CD4-positive, alpha-beta T cell treated with Interleukin-15 for 1 hour (primary cell): Measurements from ENCODE around the gene RPL7L1.
"Not testable (repeated sequence)": the region's sequence is repeated elsewhere in the genome, so short reads cannot be mapped to it uniquely, and the experiment has no call there.

Experiments
- DNase-seq: peaks from one replicate; pipeline ENCODE4 v3.0.0-alpha.2; 2020

The RPL7L1 gene

DNA sequence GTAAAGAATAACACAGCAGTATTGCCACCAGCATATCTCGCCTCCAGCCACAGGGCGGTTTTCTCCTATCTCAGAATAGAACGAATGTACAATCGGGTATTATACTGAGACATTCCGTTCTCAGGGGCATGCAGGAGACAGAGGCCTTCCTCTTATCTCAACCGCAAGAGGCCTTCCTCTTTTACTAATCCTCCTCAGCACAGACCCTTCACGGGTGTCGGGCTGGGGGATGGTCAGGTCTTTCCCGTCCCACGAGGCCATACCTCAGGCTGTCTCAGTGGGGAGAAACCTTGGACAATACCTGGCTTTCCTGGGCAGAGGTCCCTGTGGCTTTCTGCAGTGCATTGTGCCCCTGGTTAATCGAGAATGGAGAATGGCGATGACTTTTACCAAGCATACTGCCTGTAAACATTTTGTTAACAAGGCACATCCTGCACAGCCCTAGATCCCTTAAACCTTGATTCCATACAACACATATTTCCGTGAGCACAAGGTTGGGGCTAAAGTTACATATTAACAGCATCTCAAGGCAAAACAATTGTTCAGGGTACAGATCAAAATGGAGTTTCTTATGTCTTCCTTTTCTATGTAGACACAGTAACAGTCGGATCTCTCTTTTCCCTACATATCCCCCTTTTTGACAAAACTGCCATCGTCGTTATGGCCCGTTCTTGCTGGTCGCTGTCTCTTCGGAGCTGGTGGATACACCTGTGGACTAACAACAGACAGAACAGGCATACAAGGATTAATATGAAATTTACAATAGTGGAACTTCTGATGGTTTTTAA, 14.8 kb downstream of the RPL7L1 start:
- DNase-seq = peak; percentile 27

DNA sequence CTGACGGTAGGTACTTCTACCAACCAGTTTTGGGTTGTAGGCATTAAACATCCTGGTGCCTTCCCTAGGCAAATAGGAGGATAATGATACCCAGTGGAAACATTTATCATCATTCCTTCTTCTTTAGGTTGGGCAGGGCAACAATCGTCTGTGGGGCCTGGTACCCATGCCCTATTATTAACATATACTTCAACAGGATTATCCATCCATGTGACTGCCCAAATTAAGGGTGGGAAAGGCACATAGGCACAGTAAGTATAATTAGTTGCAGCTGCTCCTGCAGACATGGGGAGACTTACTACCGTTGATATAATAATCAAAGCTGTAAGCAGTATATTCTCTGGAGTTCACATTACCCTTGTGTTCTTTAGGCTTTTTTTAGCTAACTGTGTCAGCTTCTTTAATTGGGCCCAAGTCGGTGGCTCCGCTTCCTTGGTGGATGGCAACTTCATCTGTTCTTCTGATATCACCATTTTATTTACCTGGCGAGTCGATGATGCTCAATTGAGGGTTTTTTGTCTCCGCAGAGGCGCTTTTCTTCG, 16.8 kb downstream of the RPL7L1 start:
- no peak for DNase-seq

DNA sequence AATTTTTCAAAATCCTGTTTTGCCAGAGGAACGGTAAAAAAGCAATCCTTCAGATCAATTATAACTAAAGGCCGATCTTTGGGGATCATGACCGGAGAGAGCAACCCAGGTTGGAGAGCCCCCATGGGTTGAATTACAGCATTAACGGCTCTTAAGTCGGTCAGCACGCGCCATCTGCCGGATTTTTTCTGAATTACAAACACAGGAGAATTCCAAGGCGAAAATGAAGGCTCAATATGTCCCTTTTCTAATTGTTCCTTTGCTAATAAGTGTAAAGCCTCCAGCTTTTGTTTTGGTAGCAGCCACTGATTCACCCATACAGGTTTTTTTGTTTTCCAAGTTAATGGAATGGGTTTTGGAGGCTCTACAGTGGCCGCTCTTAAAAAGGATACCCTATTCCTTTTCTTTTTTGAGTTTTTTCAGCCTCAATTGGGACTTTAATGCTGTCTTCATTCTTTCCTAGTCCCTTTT, 19.5 kb downstream of the RPL7L1 start:
- peak; percentile 66 for DNase-seq

DNA sequence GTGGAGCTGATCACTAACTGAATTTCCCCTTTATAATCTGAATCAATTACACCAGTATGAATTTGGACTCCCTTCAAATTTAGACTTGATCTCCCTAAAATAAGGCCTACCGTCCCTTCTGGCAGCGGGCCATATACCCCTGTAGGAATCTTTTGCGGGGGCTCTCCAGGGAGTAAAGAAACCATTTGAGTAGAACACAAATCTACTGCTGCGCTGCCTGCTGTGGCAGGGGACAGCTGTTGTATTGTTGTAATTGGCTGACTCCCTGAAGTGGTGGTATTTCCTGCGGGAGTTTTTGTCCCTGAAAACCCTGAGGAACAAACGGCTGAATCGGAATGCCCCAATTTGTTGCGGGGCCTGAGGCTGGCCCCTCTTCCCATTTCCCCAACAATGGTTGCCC, 20.5 kb downstream of the RPL7L1 start:
- no peak for DNase-seq

DNA sequence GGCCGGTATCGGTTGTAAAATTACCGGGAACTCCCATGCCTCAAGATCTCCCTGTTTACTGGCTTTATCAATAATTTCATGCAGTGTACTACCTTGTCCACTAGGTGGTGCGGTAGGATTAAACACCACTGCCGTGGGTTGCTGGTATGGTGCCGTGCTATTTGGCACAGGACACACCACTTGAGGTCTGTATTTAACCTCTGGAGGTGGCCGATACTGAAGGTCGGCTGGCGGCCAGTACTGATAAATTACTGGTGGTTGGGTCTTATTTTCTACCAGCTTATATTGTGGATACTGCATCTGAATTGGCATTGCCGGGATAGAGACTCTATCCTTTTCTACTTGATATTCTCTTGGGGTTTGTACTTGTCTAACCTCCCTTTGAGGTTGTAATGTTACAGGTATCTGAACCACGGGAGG, 22.1 kb downstream of the RPL7L1 start:
- peak; percentile 74 for DNase-seq

DNA sequence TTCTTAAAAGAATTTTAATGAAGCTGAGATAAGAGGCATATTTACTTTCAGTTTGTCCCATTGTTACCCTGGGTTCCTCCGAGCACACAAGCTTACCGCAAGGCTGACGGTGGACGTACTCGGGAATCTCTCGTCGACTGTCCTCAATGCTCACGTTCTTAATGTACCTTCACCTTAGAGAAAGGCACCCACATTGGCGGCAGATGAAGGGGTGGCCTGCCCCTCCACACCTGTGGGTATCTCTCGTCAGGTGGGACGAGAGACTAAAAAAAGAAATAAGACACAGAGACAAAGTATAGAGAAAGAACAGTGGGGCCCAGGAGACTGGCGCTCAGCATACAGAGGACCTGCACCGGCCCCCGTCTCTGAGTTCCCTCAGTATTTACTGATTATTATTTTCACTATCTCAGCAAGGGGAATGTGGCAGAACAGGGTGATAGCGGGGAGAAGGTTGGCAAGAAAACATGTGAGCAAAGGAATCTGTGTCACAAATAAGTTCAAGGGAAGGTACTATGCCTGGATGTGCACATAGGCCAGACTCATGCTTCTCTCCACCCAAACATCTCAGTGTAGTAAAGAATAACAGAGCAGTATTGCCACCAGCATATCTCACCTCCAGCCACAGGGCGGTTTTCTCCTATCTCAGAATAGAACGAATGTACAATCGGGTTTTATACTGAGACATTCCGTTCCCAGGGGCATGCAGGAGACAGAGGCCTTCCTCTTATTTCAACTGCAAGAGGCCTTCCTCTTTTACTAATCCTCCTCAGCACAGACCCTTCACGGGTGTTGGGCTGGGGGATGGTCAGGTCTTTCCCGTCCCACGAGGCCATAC, 23.2 kb downstream of the RPL7L1 start:
- DNase-seq = not testable (repeated sequence)

DNA sequence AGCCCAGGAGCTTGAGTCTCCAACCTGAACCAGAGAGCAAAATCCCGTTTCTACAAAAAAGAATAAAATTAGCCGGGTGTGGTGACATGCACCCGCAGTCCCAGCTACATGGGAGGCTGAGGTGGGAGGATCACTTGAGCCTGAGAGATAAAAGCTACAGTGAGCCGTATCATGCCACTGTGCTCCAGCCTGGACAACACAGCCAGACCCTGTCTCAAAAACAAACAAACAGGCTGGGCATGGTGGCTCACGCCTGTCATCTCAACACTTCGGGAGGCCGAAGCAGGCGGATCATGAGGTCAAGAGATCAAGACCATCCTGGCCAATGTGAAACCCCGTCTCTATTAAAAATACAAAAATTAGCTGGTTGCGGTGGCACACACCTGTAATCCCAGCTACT, 25.1 kb downstream of the RPL7L1 start:
- no peak for DNase-seq

DNA sequence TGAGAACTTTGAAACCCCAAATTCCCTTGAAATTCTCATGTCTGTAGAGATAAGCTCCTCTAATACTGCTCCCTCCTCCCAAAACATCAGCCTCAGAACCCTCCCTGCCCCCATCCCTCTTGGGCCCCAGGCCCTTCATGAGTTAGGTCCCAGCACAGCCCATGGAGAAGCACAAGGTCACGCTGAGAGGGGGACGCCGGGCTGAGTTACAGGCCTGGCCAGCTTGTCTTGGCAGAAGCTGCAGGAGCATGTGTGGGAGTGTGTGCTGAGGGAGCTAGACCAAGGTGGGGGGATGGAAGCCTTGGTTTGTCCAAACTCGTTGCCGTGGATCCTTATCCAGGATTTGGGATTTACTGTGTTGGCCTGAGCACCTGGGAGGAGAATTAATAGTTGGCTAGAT, 27.9 kb downstream of the RPL7L1 start:
- no peak for DNase-seq

DNA sequence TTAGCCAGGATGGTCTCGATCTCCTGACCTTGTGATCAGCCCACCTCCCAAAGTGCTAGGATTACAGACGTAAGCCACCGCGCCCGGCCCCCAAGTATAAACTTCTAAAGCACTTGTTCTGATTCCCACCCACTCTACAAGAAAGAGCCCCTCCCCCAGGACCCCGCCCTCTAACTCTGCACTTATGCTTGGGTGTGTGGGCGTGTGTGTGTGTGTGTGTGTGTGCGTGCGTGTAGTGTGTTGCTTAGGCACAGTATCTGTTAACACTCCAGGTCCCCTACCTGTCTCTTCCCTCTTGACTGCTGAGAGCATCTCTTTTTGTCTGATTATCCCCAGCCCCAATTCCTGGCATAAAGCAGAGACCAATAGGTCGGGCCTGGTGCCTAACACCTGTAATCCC, 30.4 kb downstream of the RPL7L1 start:
- no peak for DNase-seq

DNA sequence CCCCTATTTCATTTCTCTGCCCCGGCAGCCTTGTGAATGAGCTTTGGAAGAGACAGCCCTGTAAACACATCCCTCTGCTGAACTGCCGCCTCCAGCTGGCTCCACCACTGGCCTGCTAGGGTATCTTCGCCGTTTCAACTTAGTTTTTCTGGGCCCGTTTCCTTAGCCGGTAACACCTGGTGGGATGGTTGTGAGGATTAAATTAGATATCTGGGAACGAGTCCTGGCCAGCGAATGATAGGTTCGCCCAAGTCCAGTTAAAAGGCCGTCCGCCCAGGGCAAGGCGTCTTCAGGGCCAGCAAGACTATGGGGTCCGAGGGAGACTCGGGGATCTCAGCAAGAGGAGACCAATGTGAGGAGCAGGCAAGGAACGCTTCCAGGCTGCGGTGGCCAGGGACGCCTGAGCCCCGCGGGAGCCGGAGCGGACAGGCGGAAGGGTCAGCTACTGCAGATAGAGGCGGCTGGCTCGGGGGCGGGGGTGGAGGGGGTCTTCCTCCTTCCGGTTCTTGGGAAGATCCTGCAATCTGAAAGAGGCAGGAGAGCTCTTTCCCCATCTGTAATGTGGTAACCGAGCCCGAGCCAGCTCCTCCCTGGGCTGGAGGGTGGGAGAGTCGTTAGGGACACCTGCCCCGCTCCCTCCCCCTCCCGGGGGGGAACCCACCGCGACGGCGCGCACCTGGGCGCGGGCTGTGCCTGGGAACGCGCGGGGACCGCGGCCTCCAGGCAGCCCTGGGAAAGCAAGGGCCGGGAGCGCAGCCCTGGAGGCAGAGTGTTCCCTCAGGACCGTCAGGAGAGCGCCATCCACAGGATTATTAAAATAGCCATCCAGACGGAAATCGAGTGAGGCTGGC, 32.0 kb downstream of the RPL7L1 start:
- no peak for DNase-seq

DNA sequence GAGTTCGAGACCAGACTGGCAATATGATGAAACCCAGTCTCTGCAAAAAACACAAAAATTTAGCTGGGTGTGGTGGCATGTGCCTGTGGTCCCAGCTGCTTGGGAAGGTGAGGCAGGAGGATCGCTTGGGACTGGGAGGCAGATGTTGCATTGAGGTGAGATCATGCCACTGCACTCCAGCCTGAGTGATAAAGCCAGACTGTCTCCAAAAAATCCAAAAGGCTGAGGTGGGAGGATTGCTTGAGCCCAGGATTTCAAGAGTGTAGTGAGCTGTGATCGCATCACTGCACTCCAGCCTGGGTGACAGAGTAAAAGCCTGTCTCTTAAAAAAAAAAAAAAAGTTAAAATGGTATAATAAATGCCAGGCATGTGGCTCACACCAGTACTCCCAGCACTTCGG, 35.1 kb downstream of the RPL7L1 start:
- DNase-seq = no peak

DNA sequence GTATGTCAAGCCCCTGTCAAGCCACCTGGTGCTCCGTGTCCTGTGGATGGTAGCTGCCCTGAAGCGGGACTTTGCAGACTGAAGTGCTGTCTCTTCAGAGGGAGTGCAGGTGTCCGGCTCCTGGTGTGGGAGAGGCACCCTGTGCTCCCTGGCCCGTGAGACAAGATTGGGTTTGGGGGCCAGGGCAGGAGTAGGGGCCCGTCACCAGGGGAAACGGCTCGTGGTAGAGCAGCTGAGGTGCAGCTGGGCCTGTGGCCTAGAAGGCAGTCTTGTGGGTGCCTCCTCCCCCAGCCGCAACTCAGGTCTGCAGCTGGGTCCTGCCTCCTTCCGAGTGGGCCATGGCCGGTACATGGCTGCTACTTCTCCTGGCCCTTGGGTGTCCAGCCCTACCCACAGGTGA, 36.3 kb downstream of the RPL7L1 start, which contains the start of gene PTCRA:
TSS of gene PTCRA (plus strand) at position 322 of the 400 bp plus-strand sequence. CDS start at position 339, 17 bp downstream.
- DNase-seq = no peak

DNA sequence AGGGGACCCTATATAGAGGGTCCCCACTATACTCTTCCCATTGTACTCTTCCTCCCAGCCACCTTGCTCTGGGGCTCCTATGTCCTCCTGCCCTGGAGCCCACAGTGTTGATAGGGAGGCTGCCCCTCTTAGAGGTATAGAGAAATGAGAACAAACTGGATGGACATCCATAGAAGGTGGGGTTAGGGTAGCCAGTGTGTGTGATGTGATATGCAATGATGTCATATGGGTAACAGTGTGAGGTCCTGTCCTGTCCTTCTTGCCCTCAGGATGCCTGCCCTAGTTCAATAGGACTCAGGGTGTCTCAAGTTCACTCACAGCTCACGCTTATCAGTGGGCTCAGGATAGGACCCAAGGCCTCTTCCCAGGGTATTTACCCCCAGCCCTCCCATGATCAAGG, 36.9 kb downstream of the RPL7L1 start:
- no peak for DNase-seq

DNA sequence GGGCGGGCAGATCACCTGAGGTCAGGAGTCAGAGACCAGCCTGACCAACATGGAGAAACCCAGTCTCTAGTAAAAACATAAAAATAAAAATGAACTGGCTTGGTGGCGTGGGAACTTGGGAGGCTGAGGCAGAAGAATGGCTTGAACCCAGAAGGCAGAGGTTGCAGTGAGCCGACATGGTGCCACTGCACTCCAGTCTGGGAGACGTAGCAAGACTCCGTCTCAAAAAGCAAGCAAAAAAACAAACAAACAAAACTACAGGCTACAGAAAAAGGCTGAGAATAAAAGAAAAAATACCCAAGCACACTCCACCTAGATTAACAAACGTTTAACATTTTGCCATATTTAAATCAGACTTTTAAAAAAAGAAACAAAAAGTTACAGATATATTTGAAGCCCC, 42.4 kb downstream of the RPL7L1 start:
- DNase-seq = no peak

DNA sequence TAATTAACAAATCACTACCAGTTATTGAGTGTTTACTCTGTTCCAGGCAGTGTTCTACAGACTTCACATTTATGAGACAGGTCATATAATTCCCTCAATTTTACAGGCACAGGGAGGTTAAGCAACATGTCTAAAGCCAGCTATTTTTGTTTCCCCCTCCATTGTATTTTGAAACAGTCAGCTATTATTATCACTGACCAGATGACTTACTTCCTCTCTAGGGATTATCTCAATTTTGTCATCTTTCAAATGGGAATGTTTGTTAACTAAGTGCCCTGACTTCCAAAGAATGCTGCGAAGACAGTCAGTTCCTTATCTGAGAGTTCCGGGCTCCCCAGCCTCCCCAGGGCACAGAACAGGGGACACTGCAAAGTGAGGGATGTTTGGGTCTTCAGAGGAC, 44.2 kb downstream of the RPL7L1 start:
- no peak for DNase-seq

DNA sequence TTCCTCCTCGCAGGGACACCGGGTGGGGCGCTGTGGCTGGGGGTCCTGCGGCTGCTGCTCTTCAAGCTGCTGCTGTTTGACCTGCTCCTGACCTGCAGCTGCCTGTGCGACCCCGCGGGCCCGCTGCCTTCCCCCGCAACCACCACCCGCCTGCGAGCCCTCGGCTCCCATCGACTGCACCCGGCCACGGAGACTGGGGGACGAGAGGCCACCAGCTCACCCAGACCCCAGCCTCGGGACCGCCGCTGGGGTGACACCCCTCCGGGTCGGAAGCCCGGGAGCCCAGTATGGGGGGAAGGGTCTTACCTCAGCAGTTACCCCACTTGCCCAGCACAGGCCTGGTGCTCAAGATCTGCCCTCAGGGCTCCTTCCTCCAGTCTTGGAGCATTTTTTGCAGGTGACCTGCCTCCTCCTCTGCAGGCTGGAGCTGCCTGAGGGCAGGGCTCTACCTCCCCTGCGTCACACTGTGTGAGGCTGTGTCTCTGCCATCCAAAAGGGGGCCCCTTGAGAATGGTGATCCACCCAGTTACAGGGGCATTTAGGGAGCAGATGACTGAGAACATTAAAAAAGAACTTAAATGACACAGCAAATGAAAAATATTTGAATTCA, 45.9 kb downstream of the RPL7L1 start:
- no peak for DNase-seq

DNA sequence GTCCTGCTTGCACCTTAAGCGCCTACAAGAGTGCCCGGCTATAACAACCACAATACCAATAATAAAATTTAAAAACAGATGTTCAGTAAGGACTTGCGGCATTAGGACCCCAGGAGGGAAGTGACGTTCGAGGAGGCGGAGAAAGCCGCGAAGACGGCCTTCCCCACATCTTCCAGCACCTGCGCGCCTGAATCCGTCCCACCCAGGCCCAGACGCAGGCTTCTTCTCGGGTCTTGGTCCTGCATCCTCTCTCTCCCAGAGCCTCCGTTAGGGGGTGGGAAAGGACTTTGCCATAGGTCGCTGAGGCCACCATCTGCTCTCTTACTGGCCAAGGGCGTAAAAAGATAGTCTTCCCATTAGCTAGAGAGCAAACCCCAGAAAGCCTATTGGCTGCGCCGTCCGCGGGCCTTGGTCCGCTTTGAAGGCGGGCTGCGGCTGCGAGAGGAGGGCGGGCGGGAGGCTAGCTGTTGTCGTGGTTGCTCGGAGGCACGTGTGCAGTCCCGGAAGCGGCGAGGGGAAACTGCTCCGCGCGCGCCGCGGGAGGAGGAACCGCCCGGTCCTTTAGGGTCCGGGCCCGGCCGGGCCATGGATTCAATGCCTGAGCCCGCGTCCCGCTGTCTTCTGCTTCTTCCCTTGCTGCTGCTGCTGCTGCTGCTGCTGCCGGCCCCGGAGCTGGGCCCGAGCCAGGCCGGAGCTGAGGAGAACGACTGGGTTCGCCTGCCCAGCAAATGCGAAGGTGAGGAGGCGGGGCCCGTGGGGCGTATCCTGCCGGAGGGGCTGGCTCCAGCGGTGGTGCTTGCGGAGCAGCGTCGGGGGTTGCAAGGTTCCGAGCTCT, 49.8 kb downstream of the RPL7L1 start, which contains the start of gene CNPY3:
TSS of gene CNPY3 (plus strand) at position 495 of the 835 bp plus-strand sequence. CDS start at position 586, 91 bp downstream.
- peak; percentile 95 for DNase-seq

DNA sequence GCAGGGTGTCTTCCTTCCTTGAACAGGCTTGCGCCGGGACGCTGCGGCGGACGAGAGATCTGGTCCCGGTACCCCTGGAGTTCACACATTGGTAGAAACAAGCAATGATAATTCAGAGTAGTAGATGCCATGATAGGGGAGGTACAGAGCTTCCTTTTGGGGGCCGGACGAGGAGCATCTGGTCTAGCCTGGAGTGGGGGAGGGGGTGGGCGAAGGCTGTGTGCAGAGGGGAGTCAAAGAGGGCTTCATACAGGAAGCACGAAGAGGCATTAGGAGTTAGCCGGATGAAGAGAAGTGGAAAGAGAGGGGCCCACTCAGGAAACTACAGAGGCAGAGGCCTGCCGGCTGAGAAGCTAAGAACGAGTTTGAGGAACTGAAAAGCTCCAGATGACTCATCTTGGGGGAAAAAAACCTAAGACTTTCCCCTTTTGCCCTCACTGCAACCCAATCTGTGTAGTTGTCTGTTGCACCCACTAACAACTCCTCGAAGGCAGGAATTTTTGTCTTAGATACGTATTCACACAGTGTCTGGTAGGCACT, 50.5 kb downstream of the RPL7L1 start:
- peak; percentile 72 for DNase-seq

DNA sequence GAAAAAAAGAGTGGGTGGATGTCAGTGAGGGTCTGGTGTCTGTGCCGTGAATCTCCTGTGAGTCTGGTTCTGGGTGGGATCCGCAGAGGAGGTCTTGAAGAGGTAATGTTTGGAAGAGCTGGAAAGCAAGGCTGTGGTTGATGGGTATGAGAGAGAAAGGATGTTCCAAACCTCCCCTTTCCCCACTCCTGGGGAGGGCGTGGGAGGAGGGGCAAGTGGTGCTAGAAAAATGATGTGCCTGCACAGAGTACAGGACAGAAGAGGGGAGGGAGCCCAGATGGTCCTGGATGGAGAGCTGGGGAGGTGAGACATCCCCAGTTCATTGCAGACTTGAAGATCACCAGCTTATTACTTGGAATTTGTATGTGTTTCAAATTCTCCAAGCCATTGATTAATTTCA, 53.0 kb downstream of the RPL7L1 start:
- no peak for DNase-seq

DNA sequence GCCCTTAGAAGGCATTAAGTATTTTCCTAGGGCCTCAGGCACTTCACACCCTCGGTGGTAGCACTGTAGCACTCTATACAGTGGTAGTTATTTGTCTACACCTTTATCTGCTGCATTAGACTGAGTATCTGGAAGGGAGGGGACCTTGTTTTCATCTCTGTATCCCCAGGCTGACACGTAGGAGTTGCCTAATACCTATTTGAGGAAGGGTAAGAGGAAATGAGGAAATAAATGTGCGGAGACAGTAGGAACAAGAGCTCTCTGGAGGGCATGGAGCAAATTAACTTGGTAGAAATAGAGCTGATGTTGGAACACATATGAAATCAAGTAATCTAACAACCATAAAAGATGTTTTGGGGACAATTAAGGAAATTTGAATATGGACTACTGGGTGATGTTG, 53.8 kb downstream of the RPL7L1 start:
- no peak for DNase-seq

DNA sequence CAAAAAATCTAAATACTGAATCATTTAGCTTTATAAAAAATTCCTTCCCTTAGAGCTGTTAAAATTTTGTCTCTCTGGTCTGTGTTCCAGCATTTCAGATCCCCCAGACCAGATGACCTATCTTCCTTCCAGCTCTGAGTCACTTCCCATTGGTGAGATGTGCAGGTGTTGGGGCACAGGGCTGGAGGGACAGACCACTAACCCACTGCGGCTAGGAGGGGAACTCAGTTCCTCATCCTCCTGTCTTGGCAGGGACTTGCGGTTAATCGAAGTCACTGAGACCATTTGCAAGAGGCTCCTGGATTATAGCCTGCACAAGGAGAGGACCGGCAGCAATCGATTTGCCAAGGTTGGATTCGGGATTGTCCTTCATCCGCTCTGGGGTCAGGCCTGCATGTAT, 55.9 kb downstream of the RPL7L1 start:
- no peak for DNase-seq
